Skin of body (tissue), 2 donors: ENCODE results near the gene TMC2. TPM values are rescaled to one million over a fixed set of nuclear protein-coding genes. Genes with fewer than 3 reads are reported as not detected.

Source experiments
- DNase-seq: peaks from one replicate; lab custom pipeline; 2025; lab: John Stamatoyannopoulos, UW
- total RNA-seq: library from RNA; depleted of rRNA; stranded (reverse); fragments of >200 nt; gene quantifications from one replicate; pipeline ENCODE4 v1.2.3, GENCODE V29; 2014

The TMC2 gene
- total RNA-seq, 1 donor from 2014 or later, result 0.10 TPM

DNA sequence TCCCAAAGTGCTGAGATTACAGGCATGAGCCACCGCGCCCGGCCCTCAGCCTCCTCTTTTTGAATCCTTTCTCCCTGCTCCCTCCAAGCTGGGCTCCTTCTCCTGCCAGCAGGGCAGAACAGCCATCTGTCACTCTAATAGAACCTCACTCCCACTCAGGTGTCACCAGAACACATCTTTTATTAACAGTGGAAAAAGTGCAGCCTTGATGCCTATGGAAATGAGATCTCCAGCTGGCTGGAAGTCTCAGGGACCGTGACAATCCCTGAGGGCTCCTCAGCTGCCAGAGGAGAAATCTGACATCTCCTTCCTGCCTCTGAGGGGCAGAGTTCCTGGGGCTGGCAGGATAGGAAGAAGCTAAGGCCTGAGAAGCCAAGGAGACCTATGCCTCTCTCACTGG, 28.0 kb downstream of the TMC2 start:
- DNase-seq, result no peak

DNA sequence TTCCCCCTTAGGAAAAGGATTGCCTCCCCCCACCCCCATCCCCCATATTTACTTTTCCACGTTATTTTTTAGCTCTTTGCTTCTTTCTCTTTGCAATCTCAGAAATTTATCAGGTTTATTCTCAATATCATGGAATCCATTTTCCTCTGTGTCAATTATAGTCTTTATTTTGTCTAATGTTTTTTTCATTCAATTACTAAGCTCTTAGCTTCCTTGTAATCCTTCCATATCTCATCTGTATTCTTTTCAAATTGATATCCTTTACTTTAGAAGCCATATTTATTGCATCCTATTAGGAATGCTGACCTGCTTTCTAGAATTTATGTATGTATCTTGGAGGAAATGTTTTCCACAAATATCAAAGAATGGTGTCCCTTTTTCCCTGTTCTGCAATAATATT, 39.3 kb downstream of the TMC2 start:
- no peak for DNase-seq

DNA sequence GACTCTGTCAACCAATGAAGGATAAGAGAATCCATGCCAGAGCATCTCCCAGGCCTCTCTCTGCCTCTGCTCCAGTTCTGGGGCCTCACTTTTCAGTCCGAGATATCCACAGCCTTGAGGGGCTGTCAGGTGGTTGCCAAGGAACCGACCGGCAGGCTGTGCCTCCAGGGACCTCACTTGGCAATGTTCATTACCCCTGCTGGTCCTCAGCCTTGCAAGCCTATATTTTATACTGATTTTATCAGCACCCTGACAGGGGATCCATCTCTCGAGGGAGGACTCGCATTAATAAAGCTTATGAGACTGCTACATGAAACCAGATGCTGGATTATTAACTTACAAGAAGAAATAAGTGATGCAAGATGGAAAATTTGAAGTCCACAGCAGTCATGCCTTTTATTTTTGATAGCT, 39.9 kb downstream of the TMC2 start:
- no peak for DNase-seq

DNA sequence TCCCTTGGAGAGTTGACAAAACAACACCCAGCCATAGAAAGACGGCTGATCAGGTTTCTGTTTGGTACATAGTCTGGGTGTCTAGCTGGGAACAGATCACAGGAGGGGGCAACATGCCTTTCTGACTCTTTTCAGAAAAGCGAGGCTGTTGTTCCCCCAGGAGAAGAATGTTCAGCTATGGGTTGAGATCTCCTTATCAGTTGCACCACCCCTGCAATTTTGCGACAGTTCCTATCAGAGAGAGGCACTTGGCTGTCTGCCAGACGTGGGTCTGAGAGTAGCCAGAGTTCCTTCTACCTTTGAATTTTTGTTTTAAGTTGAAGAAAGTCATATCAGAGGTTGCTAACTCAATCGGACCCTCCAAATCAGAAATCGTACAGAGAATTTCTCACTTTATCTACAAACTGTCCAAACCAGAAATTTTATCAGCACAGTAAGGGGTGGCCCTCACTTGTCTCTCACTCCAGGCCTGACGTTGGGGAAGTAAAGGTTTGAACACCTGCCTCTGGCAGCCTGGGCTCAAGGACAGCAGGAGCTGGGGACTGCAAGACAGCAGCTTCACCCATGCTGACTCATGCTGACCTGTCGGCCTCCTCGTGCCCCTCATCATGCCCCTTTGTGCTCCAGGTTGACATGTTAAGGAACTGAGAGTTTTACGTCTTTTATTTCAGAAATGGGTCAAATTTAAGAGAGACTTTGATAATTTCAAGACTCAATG, 42.3 kb downstream of the TMC2 start:
- DNase-seq, result no peak

DNA sequence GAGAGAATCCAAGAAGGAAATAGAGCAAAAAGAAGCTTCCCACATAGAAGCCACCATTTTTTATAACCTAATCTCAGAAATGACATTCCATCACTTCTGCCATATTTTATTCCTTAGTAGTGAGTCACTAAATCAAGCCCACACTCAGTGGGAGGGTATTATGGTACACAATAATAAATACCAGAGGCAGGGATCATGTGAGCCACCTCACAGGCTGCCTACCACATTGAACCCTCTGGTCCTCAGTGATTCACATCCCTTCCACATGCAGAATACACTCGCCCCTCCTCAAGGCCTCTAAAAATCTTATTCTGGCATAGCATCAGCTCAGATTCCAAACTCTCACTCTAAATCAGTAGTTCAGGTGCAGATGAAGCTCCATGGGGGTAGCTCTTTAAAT, 49.4 kb downstream of the TMC2 start:
- DNase-seq, result no peak

DNA sequence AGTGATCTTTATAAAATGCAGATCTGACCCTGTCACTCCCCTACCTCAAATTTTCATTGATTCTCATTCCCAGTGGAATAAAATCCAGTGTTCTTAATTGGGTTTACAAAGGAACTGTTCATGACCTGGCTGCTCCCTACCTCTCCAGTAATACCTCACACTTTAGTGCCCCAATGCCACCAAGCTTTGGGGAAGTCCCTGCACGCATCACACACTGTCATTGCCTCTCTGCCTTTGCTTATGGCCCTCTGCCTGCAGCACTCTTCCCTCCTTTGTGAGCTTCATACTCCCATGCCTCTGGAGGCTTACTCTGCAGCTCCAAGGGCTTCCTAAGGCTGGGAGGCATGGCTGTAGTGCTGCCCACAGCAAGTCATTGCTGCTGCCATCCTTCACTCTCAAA, 57.4 kb downstream of the TMC2 start:
- DNase-seq, result no peak

DNA sequence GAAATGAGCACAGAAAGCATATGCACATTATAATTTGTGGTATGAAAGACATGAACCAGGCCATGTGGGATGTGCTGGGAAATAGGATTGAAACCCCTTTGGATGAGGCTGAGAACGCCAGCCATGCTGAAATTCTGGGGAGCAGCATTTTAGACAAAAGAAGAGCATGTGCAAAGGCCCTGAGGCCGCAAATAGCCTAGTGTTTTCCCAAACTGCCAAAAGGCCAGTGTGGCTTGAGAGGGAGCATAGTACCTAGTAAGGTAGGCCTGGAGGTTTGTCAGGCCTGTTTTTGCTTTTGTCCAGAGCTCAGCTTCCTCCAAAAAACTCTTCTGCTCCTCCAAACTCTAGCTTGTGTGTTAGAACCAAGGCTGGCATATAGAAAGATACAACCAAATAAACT, 58.7 kb downstream of the TMC2 start:
- no peak for DNase-seq

DNA sequence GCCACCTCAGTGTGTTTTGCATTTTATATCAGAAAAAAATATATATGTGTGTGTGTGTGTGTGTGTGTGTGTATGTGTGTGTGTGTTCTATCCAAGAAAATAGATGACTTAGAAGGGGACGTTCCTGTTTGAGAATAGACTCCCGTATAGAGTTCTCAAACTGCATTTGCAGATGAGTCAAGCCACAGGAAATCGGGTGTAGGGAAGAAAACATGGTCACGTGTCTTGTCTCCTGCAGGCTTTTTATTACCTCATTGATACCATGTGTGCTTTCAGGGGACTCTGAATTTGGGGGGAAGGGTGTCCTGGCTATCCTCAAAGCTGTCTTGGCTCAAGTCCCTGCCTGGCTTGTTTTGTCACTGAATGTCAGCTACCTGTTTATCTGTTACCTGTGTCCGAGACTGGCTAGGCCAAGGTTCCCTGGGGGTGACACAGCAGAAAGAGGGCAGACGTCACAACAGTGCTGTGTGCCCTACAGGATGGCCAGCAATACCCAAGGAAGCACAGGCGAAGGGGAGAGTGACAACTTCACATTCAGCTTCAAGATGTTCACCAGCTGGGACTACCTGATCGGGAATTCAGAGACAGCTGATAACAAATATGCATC, 60.4 kb downstream of the TMC2 start:
- DNase-seq, result no peak

DNA sequence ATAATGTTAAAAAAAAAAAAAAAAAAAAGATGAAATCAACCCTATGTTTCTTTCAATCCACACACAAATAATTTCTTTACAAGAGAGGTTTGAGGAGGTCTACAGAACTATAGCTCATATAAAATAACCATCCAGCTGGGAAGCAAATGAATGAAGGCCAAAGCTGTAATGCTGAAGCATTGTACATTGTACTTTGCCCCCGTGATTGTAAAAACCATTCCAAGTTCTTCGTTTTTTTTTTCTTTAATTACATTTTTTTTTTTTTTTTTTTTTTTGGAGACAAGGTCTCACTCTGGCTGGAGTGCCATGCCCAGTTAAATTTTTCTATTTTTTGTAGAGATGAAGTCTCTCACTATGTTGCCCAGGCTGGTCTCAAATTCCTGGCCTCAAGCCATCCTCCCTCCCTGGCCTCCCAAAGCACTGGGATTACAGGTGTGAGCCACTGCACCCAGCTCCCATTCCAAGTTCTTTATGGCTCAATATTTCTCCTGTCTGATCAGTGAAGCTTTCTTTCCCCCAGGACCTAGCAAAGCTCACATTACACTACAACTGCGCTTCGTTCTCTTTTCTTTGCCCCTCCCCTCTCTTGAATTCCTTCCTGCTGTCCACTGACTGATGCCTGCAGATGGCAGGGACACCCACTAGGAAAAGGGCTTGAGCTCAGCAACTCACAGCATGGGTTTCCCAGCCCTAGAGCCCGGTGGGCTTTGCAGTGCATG, 63.1 kb downstream of the TMC2 start:
- DNase-seq, result no peak

DNA sequence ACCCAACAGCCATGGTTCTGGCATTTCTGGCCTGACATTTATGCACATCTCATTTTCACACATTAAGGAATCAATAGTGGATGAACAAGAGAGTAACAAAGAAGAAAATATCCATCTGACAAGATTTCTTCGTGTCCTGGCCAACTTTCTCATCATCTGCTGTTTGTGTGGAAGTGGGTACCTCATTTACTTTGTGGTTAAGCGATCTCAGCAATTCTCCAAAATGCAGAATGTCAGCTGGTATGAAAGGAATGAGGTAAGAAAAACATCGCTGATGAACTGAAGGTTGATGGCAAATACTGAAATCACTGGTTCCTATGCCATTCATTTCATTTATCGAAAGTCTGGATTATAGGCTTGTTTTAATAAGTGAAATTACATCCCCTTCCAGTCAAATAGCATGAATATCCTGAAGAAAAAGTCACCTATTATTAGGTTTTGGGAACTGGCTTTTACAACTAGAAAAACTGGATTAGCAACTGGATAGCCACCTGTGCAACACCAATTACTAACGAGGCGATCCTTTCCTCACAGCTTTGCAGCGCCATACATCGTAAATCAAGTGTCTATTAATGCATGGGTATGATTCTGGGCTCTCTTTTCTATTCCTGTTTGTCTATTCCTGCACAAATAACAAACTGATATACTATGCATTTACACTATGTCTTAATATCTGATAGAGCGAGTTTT, 65.8 kb downstream of the TMC2 start:
- no peak for DNase-seq

DNA sequence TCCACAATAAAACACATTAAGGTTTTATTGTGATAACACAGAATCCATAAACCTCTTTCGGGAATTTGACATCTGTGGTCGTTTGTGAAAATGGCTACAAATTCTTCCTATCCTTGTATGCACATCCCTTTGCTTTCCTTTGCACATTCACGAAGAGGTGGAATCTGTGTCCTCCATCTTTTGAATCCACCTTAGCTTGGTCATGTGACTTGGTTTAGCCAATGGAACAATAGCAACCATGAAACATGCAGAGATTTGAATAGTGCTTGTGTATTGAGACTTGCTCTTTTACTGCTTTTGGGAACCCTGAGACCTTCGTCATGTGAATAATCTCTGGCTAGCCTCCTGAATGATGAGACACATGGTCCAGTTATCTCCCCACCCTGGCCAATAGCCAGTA, 66.4 kb downstream of the TMC2 start:
- no peak for DNase-seq

DNA sequence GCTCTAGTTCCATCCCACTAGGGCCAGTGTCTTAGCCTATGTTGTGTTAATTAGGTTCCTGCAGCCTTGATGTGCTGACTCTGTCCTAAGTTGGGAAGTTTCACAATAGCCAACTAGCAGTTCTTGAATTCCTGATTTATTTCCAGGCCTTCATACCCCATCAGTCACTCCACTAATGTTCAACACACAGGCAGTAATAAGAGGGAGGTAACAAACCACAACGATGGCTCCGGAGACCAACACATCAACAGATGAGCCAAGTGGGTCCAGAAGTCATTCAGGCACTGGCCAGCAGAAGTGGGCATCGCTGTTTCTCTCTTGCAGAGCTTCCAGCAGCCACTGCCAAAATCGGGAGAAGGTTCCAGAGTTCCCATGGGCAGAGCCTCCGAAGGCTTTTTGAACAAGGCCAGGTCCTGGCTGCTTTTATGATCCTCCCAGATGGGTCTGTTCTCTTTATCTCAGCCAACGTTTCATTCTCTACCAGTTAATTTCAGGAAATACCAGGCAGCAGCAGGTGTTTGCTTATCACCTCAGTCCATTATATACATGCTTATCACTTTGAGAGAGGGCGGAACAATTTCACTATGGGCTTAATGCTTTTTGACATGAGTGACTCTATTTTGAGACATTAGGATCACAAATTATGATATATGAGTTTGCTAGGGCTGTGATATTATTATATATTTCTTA, 67.6 kb downstream of the TMC2 start:
- no peak for DNase-seq

DNA sequence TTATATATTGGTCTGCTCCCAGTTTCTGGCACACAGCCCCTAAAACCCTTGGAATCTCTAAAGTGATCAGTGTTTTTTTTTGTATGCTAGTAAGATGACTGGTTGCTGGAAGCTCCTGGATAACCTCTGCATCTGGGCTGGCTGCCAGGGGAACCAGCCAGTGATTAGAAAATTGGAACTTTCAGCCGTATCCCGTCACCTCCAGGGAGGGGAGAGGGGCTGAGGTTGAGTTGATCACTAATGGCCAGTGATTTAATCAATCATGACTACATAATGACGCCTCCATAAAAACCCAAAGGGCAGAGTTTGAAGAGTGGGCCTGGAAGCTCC, 68.1 kb downstream of the TMC2 start:
- no peak for DNase-seq

DNA sequence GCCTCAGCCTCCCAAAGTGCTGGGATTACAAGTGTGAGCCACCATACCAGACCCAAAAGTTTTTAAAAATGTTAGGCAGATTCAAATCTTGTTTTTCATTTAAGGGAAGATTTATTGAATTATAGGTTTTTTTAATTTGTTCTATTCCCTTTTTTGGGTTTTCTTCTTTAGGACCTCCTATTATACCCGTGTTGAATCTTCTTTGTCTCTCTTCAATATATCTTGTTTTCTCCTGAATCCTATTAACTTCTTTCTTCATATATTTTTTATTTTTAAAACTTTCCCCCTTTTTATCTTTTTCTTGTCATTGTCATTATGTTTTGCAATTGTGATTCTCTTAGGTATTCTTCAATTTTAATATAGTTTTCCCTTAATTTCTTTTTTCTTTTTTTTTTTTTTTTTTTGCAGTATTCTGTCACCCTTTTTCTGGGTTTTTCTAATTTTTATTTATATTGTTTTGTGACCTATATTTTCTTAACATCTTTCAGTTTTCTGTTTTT, 70.2 kb downstream of the TMC2 start:
- DNase-seq, result no peak

DNA sequence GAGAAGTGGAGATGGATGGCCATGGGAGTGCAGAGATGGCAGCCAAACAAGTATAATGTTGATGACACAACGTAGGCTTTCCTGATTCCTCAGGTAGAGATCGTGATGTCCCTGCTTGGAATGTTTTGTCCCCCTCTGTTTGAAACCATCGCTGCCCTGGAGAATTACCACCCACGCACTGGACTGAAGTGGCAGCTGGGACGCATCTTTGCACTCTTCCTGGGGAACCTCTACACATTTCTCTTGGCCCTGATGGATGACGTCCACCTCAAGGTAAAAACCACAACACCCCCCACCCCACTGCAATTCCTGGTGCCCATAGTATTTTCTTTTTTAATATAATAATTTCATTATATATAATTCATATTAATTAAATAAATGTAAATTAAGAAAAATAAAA, 74.0 kb downstream of the TMC2 start:
- DNase-seq, result no peak

DNA sequence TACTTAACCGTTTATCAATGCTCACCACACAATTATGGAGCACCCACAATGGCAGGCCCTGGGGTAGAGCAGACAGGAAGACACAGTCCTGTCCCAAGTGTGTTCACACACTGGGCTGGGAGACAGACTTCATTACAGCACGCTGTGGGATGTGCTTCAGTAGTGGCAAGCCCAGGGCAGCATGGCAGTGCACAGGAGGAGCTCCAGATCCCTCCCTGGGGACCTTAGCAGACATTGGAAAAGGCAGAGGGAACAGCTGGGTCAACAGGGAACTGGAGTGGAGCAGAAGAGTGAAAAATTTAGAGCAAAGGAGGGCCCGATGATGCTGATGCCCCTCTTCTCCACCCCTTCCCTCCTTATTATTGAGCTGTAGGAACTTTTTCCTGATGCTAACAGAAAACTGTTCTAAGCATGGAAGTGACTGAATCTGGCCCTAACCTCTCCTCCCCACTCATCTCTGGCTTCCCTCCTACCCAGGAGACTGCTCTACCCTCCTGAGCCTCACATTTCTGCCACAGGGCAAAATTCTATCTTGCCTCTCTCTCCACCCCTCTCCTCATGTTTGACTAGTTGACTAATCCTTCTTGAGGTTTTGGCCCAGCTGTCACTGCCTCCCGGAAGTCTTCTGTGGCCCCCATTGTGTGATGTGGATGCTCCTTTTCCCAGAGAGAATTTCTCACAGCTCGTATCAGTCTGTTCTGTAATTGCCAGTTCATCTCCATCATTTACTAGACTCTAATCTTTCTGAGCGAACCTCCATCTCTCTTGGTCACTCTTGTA, 74.8 kb downstream of the TMC2 start:
- no peak for DNase-seq

DNA sequence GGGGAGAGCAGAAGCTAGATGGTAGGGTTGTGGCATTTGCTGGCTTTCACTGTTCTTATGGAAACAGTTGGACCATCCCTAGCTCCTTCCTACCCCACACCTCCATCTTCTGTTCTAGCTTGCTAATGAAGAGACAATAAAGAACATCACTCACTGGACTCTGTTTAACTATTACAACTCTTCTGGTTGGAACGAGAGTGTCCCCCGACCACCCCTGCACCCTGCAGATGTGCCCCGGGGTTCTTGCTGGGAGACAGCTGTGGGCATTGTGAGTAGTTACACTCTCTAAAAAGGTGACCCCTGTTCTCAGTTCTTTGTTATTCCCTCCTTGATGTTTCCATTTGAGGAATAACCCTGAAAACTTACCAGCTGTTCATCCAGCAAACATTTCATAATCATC, 75.7 kb downstream of the TMC2 start:
- DNase-seq, result no peak

DNA sequence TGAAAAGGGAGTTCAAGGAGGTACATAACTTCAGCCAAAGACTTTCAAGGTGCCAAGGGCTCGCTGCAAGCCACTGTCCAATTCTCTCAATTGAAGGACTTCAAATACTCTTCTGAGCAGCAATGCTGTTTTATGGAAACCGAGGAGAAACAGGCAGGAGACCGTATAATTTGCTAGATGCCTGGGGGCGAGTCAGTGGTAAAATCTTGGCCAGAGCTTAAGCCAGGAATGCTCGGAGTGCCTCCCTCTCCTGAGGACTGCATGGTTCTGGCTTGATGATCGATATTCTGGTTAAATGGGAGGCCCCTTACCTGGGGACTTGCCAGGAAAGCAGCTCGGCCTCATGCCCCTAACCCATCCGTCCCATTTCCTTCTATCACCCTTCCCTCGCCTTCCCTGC, 80.3 kb downstream of the TMC2 start:
- no peak for DNase-seq

DNA sequence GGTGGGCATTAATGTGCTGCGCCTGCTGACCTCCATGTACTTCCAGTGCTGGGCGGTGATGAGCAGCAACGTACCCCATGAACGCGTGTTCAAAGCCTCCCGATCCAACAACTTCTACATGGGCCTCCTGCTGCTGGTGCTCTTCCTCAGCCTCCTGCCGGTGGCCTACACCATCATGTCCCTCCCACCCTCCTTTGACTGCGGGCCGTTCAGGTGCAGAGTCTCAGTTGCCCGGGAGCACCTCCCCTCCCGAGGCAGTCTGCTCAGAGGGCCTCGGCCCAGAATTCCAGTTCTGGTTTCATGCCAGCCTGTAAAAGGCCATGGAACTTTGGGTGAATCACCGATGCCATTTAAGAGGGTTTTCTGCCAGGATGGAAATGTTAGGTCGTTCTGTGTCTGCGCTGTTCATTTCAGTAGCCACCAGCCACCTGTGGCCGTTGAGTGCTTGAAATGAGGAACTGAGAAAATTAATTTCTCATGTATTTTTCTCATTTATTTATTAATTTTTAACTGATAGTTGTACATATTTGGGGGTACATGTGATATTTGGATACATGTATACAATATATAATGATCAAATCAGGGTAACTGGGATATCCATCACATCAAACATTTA, 80.8 kb downstream of the TMC2 start:
- DNase-seq, result no peak

DNA sequence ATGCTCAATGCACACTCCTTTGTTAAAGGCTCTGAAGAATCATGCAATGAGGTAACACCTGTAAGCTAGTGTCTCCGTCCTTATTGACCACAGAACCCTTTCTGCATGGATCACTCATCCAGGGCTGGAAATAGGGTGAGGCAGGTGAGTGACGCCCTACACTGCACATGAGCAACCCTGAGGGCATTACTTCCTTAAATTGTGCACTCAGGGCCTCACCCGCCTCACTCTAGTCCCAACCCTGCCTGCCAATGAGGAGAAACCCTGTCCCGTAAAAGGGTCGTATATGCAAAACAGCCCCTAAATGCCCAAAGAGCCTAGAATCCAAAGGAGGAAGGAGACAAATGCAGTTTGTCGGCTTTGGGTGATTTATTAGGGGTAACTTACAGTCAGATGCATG, 82.4 kb downstream of the TMC2 start:
- no peak for DNase-seq
